CD8-positive, alpha-beta memory T cell (primary cell): Measurements from ENCODE around the gene CHST5. TPM values are rescaled to one million over a fixed set of nuclear protein-coding genes. Genes with fewer than 3 reads are reported as not detected.
"Not testable (repeated sequence)": the region's sequence is repeated elsewhere in the genome, so short reads cannot be mapped to it uniquely, and the experiment has no call there.

ENCODE experiments used
- CTCF ChIA-PET: fragments of 350-600 bp; sonication (Branson Sonifier 250); formaldehyde crosslinking; loops from one replicate; lab custom pipeline; 2021; ENCODE audit warnings: antibody characterized with exemption; lab: Charles Lee
- POLR2A ChIA-PET: fragments of 350-600 bp; sonication (Branson Sonifier 250); formaldehyde crosslinking; loops from one replicate; lab custom pipeline; 2021; ENCODE audit warnings: antibody characterized with exemption; lab: Charles Lee
- DNase-seq, 5 donors: peaks; one replicate each; pipeline versions ENCODE4 v3.0.0 to v3.0.0-alpha.2; 2020 to 2022; ENCODE audit warnings: mixed read lengths in 1 of 5
- H3K27ac ChIP-seq: one replicate; pipeline ENCODE4 v1.7.0; 2013; ENCODE audit warnings: low read depth, mild to moderate bottlenecking, low read length, moderate library complexity
- H3K27me3 ChIP-seq: 2 replicates; pipeline ENCODE4 v1.7.0; 2013; ENCODE audit warnings: low read length, mild to moderate bottlenecking; ENCODE audit not compliant: insufficient read depth, poor library complexity, severe bottlenecking
- H3K36me3 ChIP-seq: 2 replicates; pipeline ENCODE4 v1.7.0; 2013; ENCODE audit warnings: mild to moderate bottlenecking, low read length, moderate library complexity; ENCODE audit not compliant: insufficient read depth
- H3K4me1 ChIP-seq: 2 replicates; pipeline ENCODE4 v1.7.0; 2013; ENCODE audit warnings: mild to moderate bottlenecking, low read length, moderate library complexity; ENCODE audit not compliant: insufficient read depth
- H3K4me3 ChIP-seq: 2 replicates; pipeline ENCODE4 v1.7.0; 2013; ENCODE audit warnings: mild to moderate bottlenecking, low read length
- H3K9me3 ChIP-seq: 2 replicates; pipeline ENCODE4 v1.7.0; 2013; ENCODE audit warnings: mild to moderate bottlenecking, low read length
- H3K27ac Mint-ChIP-seq, 8 donors: one replicate each; pipeline ENCODE4 v1.8.0; 2020 to 2021; ENCODE audit warnings: mixed read lengths in 8 of 8, mild to moderate bottlenecking in 6 of 8, inconsistent platforms in 3 of 8, moderate library complexity in 3 of 8
- H3K27me3 Mint-ChIP-seq, 2 donors: one replicate each; pipeline ENCODE4 v1.8.0; 2020 to 2021; ENCODE audit warnings: mixed read lengths in 2 of 2, mild to moderate bottlenecking in 1 of 2, moderate library complexity in 1 of 2
- H3K36me3 Mint-ChIP-seq, 3 donors: one replicate each; pipeline ENCODE4 v1.8.0; 2020 to 2021; ENCODE audit warnings: mixed read lengths in 3 of 3, inconsistent platforms in 1 of 3, mild to moderate bottlenecking in 1 of 3
- H3K4me1 Mint-ChIP-seq, 3 donors: one replicate each; pipeline ENCODE4 v1.8.0; 2020 to 2021; ENCODE audit warnings: mixed read lengths in 3 of 3, inconsistent platforms in 1 of 3, mild to moderate bottlenecking in 1 of 3
- H3K4me3 Mint-ChIP-seq, 7 donors: one replicate each; pipeline ENCODE4 v1.8.0; 2020 to 2021; ENCODE audit warnings: mixed read lengths in 7 of 7, mild to moderate bottlenecking in 6 of 7, moderate library complexity in 4 of 7, inconsistent platforms in 2 of 7
- H3K9me3 Mint-ChIP-seq, 5 donors: one replicate each; pipeline ENCODE4 v1.8.0; 2020 to 2022; ENCODE audit warnings: mixed read lengths in 5 of 5, mild to moderate bottlenecking in 3 of 5, moderate library complexity in 2 of 5, inconsistent platforms in 1 of 5
- polyA plus RNA-seq: library from polyadenylated mRNA; unstranded; fragments of 300-500 nt; fragmentation: Illumina TruSeq; gene quantifications from one replicate; pipeline ENCODE4 v1.2.3, GENCODE V29; 2021
- total RNA-seq, 2 experiments: library from RNA; stranded (reverse); gene quantifications; one replicate each; pipeline ENCODE4 v1.2.3, GENCODE V29; 2021

CHST5 gene
- total and polyA plus RNA-seq, 3 experiments from 2014 or later: not detected

GRCh38 chr16:75526032-75526790, 9.7 kb downstream of the CHST5 start:
- ChIA-PET CTCF (interaction anchor here (0.8 kb wide), 1 partner anchor 123 kb away, joined by 3 read pairs; no protein-coding TSS in a partner anchor), POLR2A (no interaction called here)
- Mint-ChIP-seq H3K36me3 (no peaks in the 10 kb centered on the region), H3K27ac (no peak overlapping the region), H3K4me1 (peaks cover 0 to 3% (median 3%) of the 10 kb centered on the region in 3 donors), H3K9me3 (no peaks in the 10 kb centered on the region), H3K4me3 (no peak overlapping the region), H3K27me3 (no peaks in the 10 kb centered on the region)
- no peaks in the 10 kb centered on the region for H3K4me1 ChIP-seq
- DNase-seq: no peak
- no peaks in the 10 kb centered on the region for H3K27me3 ChIP-seq
- no peaks in the 10 kb centered on the region for H3K9me3 ChIP-seq
- no peak overlapping the region for H3K4me3 ChIP-seq
- H3K36me3 ChIP-seq: no peaks in the 10 kb centered on the region
- H3K27ac ChIP-seq: no peak overlapping the region

- Histone ChIP-seq H3K27me3 (no peaks in the 10 kb centered on the region), H3K36me3 (no peaks in the 10 kb centered on the region), H3K4me1 (peaks cover 12% of the 10 kb centered on the region), H3K9me3 (no peaks in the 10 kb centered on the region), H3K27ac (no peak overlapping the region), H3K4me3 (no peak overlapping the region)
- DNase-seq: no peak
- CTCF ChIA-PET: interaction anchor here (1.7 to 5.3 kb wide), 4 partner anchors 31 to 131 kb away, joined by 4 to 42 read pairs (median 27); partner anchors contain the start of genes ADAT1, KARS1 and TERF2IP
- no peaks in the 10 kb centered on the region for H3K27me3 Mint-ChIP-seq
- peak overlapping the region in 1 of 8 donors; percentile 51 for H3K27ac Mint-ChIP-seq
- peaks cover 0 to 3% (median 1%) of the 10 kb centered on the region in 3 donors for H3K36me3 Mint-ChIP-seq
- H3K4me1 Mint-ChIP-seq: peaks cover 8 to 24% (median 22%) of the 10 kb centered on the region in 3 donors
- no peak overlapping the region for H3K4me3 Mint-ChIP-seq
- POLR2A ChIA-PET: interaction anchor here (0.6 kb wide), 1 partner anchor 130 kb away, joined by 3 read pairs; no protein-coding TSS in a partner anchor
- H3K9me3 Mint-ChIP-seq: no peaks in the 10 kb centered on the region
These were observed 16.7 kb downstream of the CHST5 start for GRCh38 chr16:75519175-75519574.

GRCh38 chr16:75516189-75516966, 19.5 kb downstream of the CHST5 start:
- Mint-ChIP-seq H3K27ac (peak overlapping the region in 7 of 8 donors; percentile 64 to 93 (median 79)), H3K4me3 (peak overlapping the region; percentile 75 to 87 (median 81)), H3K4me1 (peaks cover 8 to 23% (median 21%) of the 10 kb centered on the region in 3 donors)
- not testable (repeated sequence) for H3K36me3 Mint-ChIP-seq, H3K9me3 Mint-ChIP-seq, H3K9me3 ChIP-seq, H3K27me3 Mint-ChIP-seq, H3K36me3 ChIP-seq, H3K27me3 ChIP-seq
- peak in 4 of 5 donors; percentile 2 to 48 (median 6) for DNase-seq
- ChIA-PET POLR2A (interaction anchor here (0.7 to 2.0 kb wide), 7 partner anchors 40 to 132 kb away, joined by 3 to 22 read pairs (median 7); partner anchors contain the start of genes ADAT1, GABARAPL2, KARS1 and TERF2IP), CTCF (interaction anchor here (0.7 to 5.3 kb wide), 32 partner anchors 8 to 254 kb away, joined by 3 to 42 read pairs (median 6); partner anchors contain the start of genes ADAT1, CFDP1, GABARAPL2 and KARS1)
- H3K4me3 ChIP-seq: peak overlapping the region; percentile 72
- H3K4me1 ChIP-seq: peaks cover 12% of the 10 kb centered on the region
- H3K27ac ChIP-seq: peak overlapping the region; percentile 83

GRCh38 chr16:75514296-75514695, 21.6 kb downstream of the CHST5 start:
- Mint-ChIP-seq H3K4me3 (peak overlapping the region in 1 of 7 donors; percentile 56), H3K27me3 (no peaks in the 10 kb centered on the region), H3K4me1 (peaks cover 8 to 22% (median 20%) of the 10 kb centered on the region in 3 donors), H3K9me3 (no peaks in the 10 kb centered on the region), H3K27ac (peak overlapping the region in 1 of 8 donors; percentile 34), H3K36me3 (peaks cover 0 to 3% (median 0%) of the 10 kb centered on the region in 3 donors)
- no peak overlapping the region for H3K4me3 ChIP-seq
- no peaks in the 10 kb centered on the region for H3K36me3 ChIP-seq
- H3K4me1 ChIP-seq: peaks cover 12% of the 10 kb centered on the region
- H3K27me3 ChIP-seq: no peaks in the 10 kb centered on the region
- CTCF ChIA-PET: no interaction called here
- no peaks in the 10 kb centered on the region for H3K9me3 ChIP-seq
- POLR2A ChIA-PET: no interaction called here
- DNase-seq: no peak
- H3K27ac ChIP-seq: no peak overlapping the region

GRCh38 chr16:75506574-75506973, 29.3 kb downstream of the CHST5 start:
- no peak overlapping the region for H3K4me3 Mint-ChIP-seq
- POLR2A ChIA-PET: no interaction called here
- H3K27ac ChIP-seq: no peak overlapping the region

GRCh38 chr16:75506107-75506506, 29.8 kb downstream of the CHST5 start:
- Mint-ChIP-seq H3K27me3 (peaks cover 7 to 18% of the 10 kb centered on the region in 2 donors), H3K4me1 (peaks cover 0 to under 1% (median 0%) of the 10 kb centered on the region in 3 donors), H3K9me3 (no peaks in the 10 kb centered on the region), H3K36me3 (no peaks in the 10 kb centered on the region), H3K27ac (no peak overlapping the region), H3K4me3 (no peak overlapping the region)
- H3K4me1 ChIP-seq: no peaks in the 10 kb centered on the region
- no peak overlapping the region for H3K27ac ChIP-seq
- no peaks in the 10 kb centered on the region for H3K36me3 ChIP-seq
- H3K27me3 ChIP-seq: no peaks in the 10 kb centered on the region
- no peak overlapping the region for H3K4me3 ChIP-seq
- H3K9me3 ChIP-seq: no peaks in the 10 kb centered on the region
- ChIA-PET POLR2A (no interaction called here), CTCF (interaction anchor here (0.7 kb wide), 1 partner anchor 11 kb away, joined by 3 read pairs; no protein-coding TSS in a partner anchor)
- DNase-seq: no peak

More at GRCh38 chr16:75506574-75506973, 29.3 kb downstream of the CHST5 start:
- Histone ChIP-seq H3K4me1 (no peaks in the 10 kb centered on the region), H3K4me3 (no peak overlapping the region), H3K9me3 (no peaks in the 10 kb centered on the region), H3K36me3 (no peaks in the 10 kb centered on the region), H3K27me3 (no peaks in the 10 kb centered on the region)
- H3K9me3 Mint-ChIP-seq: no peaks in the 10 kb centered on the region
- H3K36me3 Mint-ChIP-seq: no peaks in the 10 kb centered on the region
- peaks cover 7 to 18% of the 10 kb centered on the region in 2 donors for H3K27me3 Mint-ChIP-seq
- peaks cover 0 to 3% (median 0%) of the 10 kb centered on the region in 3 donors for H3K4me1 Mint-ChIP-seq
- peak overlapping the region in 1 of 8 donors; percentile 9 for H3K27ac Mint-ChIP-seq
- no peak for DNase-seq
- CTCF ChIA-PET: interaction anchor here (0.7 kb wide), 1 partner anchor 10 kb away, joined by 3 read pairs; no protein-coding TSS in a partner anchor

GRCh38 chr16:75503801-75504200, 32.1 kb downstream of the CHST5 start:
- no peaks in the 10 kb centered on the region for H3K9me3 ChIP-seq
- H3K4me3 ChIP-seq: no peak overlapping the region
- H3K36me3 Mint-ChIP-seq: no peaks in the 10 kb centered on the region
- peaks cover 10 to 20% of the 10 kb centered on the region in 2 donors for H3K27me3 Mint-ChIP-seq
- CTCF ChIA-PET: interaction anchor here (2.1 kb wide), 1 partner anchor 13 kb away, joined by 6 read pairs; no protein-coding TSS in a partner anchor
- POLR2A ChIA-PET: no interaction called here
- no peak overlapping the region for H3K4me3 Mint-ChIP-seq
- no peaks in the 10 kb centered on the region for H3K4me1 Mint-ChIP-seq
- no peaks in the 10 kb centered on the region for H3K9me3 Mint-ChIP-seq
- peak overlapping the region in 1 of 8 donors; percentile 67 for H3K27ac Mint-ChIP-seq
- no peaks in the 10 kb centered on the region for H3K27me3 ChIP-seq
- no peak for DNase-seq
- no peak overlapping the region for H3K27ac ChIP-seq
- H3K36me3 ChIP-seq: no peaks in the 10 kb centered on the region
- H3K4me1 ChIP-seq: no peaks in the 10 kb centered on the region
